ENCODE measurements around the gene WDFY1. TPM values are rescaled to one million over a fixed set of nuclear protein-coding genes. Genes with fewer than 3 reads are reported as not detected.

WDFY1 gene
- total RNA-seq, 2 experiments from 2014 or later: 19.8 to 20.2 TPM

- CTCF ChIA-PET: no interaction called here
Observed at GRCh38 chr2:223935459-223936125, 9.5 kb downstream of the WDFY1 start.

GRCh38 chr2:223934870-223935269 is 10.3 kb downstream of the WDFY1 start:
- ChIA-PET POLR2A (no interaction called here), CTCF (no interaction called here)

More at GRCh38 chr2:223935459-223936125, 9.5 kb downstream of the WDFY1 start:
- POLR2A ChIA-PET: no interaction called here

DNA sequence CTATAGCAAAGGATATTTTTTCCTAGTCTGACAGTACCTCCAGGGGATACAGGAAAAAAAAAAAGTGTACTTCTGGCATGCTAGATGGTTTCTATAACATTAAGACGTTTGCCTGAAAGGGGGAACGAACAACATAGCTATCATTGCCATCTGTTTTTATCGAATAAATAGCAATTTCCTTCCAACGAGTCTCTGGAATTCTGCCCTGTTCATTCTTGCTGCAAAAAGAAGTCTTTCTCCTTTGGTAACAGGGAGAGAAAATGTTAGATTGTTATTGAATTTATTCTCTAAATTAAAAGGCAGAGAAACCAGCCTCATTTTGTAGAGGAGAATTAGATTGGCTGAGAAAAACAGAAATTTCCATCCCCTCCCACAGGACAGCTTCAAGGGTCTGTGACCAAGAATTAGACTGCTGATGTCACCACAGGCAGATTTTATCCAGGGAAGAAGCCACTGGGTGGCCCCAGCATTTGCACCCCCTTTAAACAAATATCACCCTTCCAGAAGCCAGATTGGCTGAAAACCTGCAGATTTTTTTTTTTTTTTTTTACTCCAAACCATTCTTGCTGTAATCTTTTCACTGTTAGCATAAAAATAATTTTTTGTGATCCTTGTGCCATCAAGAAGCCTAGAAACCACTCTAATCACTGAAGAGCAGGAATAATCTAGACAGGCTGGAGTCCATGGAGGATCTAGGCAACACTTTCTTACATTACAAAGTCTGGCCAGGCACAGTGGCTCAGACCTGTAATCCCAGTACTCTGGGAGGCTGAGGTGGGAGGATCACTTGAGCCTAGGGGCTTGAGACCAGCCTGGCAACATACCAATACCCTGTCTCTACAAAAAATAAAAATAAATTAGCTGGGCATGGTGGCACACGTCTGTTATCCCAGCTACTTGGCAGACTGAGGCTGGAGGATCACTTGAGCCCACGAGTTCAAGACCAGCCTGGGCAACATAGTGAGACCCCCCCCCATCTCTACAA is 12.0 kb downstream of the WDFY1 start:
- POLR2A ChIA-PET: no interaction called here
- CTCF ChIA-PET: interaction anchor here (0.7 to 0.8 kb wide), 2 partner anchors 21 to 32 kb away, joined by 3 read pairs; no protein-coding TSS in a partner anchor

DNA sequence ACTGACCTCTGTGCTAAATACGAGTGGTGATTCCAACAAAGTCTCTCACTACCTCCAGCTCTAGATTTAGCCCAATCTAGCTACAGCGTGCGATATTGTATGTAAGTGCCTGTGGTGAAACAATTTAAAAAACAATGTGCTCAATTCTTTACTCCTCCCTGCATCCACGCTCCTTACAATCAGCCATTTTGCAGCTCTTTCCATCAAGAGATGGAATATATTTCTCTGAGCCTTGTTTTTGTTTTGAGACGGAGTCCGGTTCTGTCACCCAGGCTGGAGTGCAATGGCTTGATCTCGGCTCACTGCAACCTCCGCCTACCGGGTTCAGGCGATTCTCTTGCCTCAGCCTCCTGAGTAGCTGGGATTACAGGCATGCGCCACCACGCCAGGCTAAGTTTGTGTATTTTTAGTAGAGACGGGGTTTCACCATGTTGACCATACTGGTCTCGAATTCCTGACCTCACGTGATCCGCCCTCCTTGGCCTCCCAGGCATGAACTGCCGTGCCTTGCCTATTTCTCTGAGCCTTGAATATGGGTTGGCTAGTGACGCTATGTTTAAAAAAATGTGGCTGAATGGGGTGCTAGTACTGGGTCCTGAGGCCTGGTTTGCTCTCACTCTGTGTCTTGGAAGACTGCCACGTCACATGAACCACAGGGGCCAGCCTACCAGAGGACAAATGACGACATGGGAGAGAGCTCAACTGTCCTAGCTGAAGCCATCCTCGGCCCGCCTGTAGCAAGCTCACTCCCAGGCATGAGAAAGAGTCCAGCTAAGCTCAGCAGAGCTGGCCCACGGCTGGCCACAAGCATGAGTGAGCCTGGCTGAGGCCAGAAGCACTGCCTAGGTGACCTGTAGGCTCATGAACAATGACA is 14.8 kb downstream of the WDFY1 start:
- ChIA-PET CTCF (interaction anchor here (1.7 kb wide), 1 partner anchor 11 kb away, joined by 5 read pairs; no protein-coding TSS in a partner anchor), POLR2A (no interaction called here)

GRCh38 chr2:223929571-223930102 is 15.5 kb downstream of the WDFY1 start:
- POLR2A ChIA-PET: no interaction called here

GRCh38 chr2:223928113-223929006 is 16.8 kb downstream of the WDFY1 start:
- CTCF ChIA-PET: no interaction called here

More at GRCh38 chr2:223929571-223930102, 15.5 kb downstream of the WDFY1 start:
- CTCF ChIA-PET: interaction anchor here (1.7 kb wide), 1 partner anchor 12 kb away, joined by 5 read pairs; no protein-coding TSS in a partner anchor

GRCh38 chr2:223925106-223925505 is 20.0 kb downstream of the WDFY1 start:
- ChIA-PET CTCF (interaction anchor here (0.6 to 0.9 kb wide), 2 partner anchors 9 to 28 kb away, joined by 3 read pairs; no protein-coding TSS in a partner anchor), POLR2A (no interaction called here)

More at GRCh38 chr2:223928113-223929006, 16.8 kb downstream of the WDFY1 start:
- POLR2A ChIA-PET: no interaction called here

DNA sequence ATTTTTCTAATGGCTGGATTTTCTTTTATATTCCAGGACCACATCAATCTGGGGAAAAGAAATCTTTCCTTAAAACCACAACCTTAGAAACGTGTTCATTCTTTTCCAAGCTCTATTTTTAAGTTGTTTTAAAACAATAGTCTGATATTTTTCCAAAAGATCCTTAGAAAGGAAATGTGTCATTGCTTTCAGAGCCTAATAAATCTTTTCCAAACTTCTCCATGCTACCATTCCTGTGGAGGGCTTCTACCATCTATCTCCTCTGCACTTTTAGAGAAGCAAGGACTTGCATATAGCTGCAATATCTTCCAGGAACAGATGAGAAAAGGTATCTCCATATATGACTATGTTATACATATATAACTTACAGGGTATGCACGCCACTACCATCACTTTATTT is 21.2 kb downstream of the WDFY1 start:
- POLR2A ChIA-PET: no interaction called here
- CTCF ChIA-PET: no interaction called here

DNA sequence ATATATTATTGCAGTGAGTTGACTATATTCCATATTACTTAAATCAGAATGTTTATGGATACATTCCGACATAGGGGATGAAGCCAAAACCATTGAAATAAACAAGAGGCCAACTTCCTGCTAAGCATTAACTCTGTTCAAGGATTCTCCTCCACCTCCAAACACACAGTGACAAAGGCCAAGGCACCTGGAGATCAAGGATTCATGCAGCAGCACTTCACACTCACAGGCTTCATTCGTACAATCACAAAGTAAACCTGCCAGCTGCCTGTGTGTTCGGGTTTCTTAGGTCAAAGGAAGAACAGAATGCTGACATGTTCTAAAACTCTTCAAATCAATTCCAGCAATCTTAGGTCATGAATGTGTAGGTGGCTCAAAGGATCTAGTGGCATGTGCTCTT is 22.8 kb downstream of the WDFY1 start:
- ChIA-PET CTCF (no interaction called here), POLR2A (no interaction called here)

GRCh38 chr2:223921204-223921603 is 23.9 kb downstream of the WDFY1 start:
- ChIA-PET POLR2A (no interaction called here), CTCF (no interaction called here)

DNA sequence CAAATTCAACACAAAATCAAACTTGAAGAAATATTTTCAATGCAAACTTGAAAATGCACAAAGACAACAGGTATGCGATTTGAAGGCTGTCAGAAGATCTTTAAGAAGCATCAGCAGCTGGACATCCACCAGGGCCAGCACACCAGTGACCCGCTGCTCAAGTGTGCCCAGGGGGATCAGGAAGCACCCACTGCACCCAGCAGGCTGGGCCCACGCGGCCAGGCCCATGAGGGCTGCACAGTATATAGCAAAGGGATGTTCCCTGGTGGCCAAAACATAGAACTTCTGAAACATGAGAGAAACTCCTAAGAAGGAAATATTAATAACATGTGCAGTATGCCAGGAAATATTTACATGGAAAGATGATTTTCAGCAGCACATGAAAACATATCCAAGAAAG is 25.0 kb downstream of the WDFY1 start:
- ChIA-PET POLR2A (no interaction called here), CTCF (no interaction called here)

GRCh38 chr2:223918671-223919134 is 26.4 kb downstream of the WDFY1 start:
- POLR2A ChIA-PET: no interaction called here
- CTCF ChIA-PET: no interaction called here

DNA sequence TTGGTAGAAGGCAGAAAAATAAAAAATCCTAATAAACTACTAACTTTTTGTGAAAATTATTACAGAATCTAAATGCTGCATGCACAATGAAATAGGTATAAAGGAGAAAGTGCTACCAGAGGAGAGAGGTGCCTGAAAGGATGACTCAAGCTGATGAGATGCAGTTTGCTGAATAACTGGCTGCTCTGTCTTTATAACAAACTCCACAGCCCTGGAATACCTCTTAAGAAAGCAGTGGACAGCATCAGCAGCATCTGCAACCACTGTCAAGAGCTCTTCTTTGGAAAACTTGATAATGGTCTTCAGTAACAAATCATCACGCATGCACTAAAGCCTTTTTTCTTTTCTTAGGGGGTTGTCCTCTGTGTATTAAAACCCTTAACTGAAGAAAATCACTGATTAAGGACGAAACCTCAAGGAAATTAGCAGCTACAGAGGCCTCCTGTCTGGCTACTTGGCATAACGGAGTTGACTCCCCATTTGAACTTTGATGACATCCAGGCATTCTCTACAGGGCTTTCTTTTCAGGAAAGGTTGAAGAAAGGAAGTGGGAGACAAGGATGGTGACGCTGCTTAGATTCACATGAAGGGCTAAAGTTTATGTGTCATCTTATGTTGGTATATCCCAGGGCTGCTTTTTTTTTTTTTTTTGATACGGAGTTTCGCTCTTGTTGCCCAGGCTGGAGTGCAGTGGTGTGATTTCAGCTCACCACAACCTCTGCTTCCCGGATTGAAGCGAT is 28.8 kb downstream of the WDFY1 start:
- ChIA-PET POLR2A (no interaction called here), CTCF (interaction anchor here (0.7 kb wide), 1 partner anchor 51 kb away, joined by 4 read pairs; no protein-coding TSS in a partner anchor)

DNA sequence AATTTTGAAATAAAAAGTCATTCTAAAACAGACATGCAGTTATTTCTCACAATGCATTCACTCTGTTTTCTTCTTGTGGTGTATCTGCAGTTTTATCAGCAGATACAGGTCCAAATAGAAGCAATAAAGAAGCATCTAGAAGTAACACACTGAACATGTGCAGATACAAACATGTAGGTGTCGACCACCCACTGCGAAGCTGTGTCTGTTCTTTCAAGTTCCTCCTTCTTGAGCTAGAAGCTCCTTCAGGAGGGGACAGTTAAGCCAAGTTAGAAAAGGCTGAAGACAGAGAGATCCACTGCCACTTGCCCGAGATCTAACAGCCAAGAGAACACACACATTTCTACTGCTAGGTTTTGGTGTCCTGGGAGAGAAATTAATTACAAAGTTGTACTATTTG is 30.1 kb downstream of the WDFY1 start:
- ChIA-PET CTCF (no interaction called here), POLR2A (no interaction called here)

GRCh38 chr2:223914324-223914723 is 30.8 kb downstream of the WDFY1 start:
- CTCF ChIA-PET: no interaction called here
- POLR2A ChIA-PET: no interaction called here

DNA sequence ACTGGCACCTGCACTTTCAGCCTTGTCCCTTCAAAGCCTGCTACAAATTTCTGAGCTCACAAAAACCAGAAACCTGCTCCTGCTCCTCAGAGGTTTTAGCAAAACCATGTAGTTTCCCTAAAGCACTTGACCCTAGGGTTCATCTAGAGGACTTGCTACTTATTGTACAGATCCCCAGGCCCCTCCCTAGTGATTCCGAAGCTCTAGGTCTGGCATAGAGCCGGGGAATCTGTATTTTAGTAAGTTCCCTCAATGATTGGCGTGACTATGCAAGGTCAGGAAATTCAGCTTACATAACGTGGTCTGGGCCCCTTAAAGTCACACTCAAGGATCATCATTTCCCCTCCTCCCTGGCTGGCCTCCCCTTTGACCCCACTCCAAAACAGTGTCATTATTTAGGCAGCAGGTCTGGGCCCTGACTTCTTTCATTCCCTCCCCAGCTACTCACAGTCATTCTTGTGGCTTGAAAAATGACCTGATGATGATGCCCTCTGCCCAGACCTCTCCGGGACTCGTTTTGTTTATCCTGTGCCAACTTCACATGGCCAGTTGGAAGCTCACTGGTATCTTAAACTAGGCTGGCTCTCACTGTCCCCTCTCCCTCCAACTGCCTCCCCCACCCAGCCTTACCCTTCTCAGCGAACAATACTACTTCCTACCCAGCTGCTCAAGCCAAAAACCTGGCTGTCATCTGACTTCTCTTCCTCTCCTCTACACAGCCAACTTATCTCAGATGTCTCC is 36.0 kb downstream of the WDFY1 start:
- CTCF ChIA-PET: interaction anchor here (0.6 kb wide), 1 partner anchor 158 kb away, joined by 4 read pairs; no protein-coding TSS in a partner anchor
- POLR2A ChIA-PET: no interaction called here

Measured in activated CD8-positive, alpha-beta memory T cell treated with anti-CD3 and anti-CD28 coated beads for 36 hours (primary cell).